ENCODE measurements around the gene ARL5A.

ARL5A gene

DNA sequence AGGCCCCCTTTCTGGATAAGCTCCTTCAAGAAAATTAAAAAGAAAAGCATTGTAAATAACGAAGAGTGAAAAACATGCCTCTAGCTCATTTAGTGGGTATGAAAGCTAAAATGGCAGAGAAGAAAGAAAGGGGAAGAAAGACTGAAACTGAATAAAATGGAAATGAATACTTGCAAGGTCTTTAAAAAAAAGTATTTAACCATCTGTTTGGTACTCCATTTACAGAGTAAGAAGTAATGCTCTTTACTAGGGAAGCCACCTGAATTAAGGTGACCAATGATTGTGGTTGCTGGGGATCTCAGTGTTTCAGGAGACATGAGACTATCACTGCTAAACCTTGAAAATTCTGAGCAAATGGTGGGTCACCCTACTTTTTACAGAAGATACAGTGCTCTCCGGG, 17.7 kb upstream of the ARL5A start:
- TF ChIP-seq ZNF274 (IDR thresholded peaks at IDR 0.05; ENCODE audit: low read depth, low read length) = no peak
- H3K4me3 ChIP-seq (ENCODE audit: low read length) = no peak overlapping the region

DNA sequence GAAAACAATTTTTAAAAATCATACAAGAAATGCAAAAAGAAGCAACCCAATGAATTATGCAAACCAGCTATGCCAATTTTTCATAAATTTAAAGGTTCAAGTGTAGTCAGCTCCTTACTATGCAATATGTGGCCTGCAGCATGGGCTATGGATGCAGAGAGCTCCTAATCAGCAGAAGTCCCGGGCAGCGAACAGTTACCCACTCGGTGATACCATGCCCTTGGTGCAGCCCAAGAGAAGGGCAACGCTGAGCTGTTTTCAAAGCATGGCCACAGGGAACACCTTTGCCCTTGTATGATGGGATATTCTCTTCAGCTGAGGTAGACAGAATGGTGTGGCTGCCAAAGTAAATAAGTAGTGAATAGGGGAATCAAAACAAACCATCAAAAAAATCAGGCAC, 17.3 kb upstream of the ARL5A start:
- TF ChIP-seq ZNF274 (IDR thresholded peaks at IDR 0.05; ENCODE audit: low read depth, low read length) = no peak
- H3K4me3 ChIP-seq (ENCODE audit: low read length) = no peak overlapping the region; the same call in 1 of the 2 replicates

DNA sequence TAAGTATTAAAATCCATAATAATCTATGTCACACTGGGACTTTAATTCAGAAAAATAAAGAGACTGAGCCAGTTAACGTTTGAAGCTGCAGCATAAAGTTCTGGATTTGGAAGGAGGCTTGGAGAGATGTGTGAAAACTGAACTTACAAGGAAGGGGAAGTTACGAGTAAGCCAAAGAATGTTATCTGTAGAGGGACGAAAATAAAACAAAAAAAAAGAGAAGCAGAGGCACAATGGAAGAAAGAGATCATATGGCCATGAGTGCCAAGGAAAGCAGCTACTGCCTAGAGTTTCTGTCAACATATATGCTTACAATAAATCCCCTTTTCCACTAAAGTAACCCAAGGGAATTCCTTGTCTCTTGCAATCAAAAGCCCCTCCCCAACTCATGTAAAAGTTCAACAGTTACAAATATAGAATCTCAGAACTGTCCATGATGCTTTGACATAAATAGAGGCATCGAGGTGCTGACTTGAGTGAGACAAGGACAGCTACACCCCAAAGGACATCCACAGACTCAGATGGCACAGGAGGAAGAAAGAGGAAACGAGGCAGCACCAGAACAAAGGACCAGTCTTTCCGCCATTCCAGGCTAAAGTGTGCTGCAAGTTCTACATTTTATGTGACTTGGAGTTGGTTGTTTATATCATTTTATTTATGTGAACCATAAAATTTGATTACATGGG, 16.1 kb upstream of the ARL5A start:
- no peak for TF ChIP-seq ZNF274 (IDR thresholded peaks at IDR 0.05; ENCODE audit: low read depth, low read length)
- H3K4me3 ChIP-seq (ENCODE audit: low read length) = no peak overlapping the region

DNA sequence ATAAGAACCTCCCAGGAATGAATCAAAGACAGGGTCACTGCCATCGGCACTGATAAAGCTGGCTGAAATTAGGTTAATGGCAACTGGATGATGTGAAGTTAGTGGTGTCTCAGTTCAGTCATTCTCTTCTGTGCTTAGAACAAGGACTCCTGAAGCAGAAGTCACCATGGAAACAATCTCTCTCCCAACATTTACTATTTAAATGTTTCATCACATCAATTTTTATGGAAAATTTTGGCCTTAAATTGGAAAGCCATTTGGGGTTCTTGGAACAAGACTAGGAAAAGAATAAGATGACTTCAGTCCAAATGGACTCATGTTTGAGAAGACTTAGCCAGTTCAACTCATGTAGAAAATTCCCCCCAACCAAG, 15.5 kb upstream of the ARL5A start:
- H3K4me3 ChIP-seq (ENCODE audit: low read length) = no peak overlapping the region; the same call in 1 of the 2 replicates
- TF ChIP-seq ZNF274 (IDR thresholded peaks at IDR 0.05; ENCODE audit: low read depth, low read length) = no peak

DNA sequence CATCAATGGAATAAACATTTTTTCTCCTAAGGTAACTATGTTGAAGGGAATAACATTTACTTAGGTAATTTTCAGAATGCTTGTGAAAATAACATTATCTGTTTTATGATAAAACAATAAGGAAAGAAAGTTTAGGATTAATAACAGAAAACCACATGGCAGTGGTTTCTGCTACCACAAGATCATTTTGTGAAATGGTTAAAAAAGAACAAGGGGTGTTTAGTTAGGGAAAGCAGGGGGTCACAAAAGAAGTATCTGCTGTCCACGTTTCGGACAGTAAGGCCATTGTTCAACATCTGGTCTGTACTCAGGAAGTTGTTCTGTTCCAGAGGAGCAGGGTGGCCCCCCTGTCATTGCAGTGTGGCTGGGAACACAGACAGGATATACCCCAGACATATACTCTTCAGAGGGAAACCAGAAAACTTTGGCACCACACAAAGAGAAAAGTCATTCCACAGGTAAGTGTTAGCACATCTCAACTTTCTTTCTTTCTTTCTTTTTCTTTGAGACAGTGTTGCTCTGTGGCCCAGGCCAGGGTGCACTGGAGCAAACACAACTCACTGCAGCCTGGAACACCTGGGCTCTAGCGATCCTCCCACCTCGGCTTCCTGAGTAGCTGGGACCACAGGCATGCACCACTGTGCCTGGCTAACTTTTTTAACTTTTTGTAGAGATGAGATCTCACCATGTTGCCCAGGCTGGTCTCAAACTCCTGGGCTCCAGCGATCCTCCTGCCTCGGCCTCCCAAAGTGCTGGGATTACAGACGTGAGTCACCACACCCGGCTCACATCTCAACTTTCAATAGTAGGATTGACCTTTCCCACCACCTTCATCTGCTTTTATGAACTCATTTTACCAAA, 14.8 kb upstream of the ARL5A start:
- TF ChIP-seq ZNF274 (IDR thresholded peaks at IDR 0.05; ENCODE audit: low read depth, low read length) = no peak
- H3K4me3 ChIP-seq (ENCODE audit: low read length) = no peak overlapping the region; the same call in 1 of the 2 replicates

DNA sequence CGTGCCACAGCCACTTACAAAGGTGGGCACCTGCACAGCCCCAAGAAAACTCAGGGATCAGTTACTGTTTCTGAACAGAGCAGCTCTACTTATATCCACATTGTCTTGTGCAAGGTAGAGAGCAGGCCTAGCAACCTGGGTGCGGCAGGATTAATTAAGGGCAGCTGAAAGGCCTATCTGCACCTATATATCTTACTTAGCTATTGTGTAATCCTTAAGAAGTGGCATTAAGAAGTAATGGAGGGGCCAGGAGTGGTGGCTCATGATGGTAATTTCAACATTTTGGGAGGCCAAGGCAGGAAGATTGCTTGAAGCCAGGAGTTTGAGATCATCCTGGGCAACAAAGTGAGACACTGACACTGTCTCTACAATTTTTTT, 12.8 kb upstream of the ARL5A start:
- peak overlapping the region; percentile 37; the same call in 1 of the 2 replicates for H3K4me3 ChIP-seq (ENCODE audit: low read length)
- TF ChIP-seq ZNF274 (IDR thresholded peaks at IDR 0.05; ENCODE audit: low read depth, low read length) = no peak

DNA sequence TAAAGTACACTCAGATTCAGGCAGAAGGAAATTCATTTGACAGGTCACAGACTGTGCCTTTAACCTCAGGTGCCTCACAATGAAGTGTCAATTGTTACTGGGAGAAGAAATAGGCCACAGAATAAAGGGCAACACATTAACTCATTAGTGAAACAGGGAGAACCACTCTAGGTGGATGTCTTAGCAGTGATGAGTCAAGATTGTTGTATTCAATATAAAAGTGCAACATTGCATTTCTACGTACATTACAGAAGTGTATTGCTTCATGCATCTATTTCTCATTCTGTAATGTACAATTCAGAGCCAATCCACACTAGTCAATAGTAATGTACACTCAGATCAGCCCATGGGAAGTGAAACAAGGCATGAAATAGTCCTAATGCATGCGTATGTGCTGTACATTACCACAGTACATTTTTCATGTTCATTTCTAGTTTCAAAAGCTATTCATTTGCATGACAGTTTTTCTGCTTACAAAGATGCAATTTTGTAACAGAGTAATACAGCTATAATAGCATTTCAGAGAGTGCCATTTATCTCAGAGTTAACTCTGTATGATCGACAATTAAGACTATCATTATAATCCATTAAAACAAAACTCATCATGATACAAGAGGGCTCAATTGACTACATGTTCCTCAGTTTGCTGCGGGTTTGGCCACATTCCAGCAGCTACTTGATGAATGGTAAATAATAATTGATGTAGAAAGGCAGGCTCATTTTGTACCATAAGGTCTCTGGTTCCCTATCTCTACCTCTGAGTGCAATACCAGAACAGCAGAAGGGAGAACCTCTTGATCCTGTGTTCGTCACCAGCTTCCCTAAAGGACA, 12.2 kb upstream of the ARL5A start:
- no peak for TF ChIP-seq ZNF274 (IDR thresholded peaks at IDR 0.05; ENCODE audit: low read depth, low read length)
- H3K4me3 ChIP-seq (ENCODE audit: low read length) = peak overlapping the region; percentile 37; the same call in 1 of the 2 replicates

DNA sequence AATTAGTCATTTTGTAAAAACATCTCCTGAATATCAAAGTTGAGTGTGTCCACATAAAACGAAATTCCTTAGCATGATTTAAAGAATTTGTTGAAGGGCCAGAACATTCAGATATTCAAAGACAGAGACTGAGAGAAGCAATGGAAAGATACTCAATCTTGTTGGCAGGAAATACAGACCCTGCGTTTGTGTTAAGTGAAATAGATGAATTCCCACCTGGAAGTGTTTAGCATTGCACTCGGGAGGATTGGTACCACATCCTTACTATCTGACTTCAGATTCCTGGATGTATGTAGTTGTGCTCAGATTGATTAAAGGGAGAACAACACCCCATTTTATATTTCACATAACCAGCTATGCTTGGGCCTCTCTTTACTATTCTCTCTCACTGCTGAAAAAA, 9.7 kb upstream of the ARL5A start:
- H3K4me3 ChIP-seq (ENCODE audit: low read length) = no peak overlapping the region
- no peak for TF ChIP-seq ZNF274 (IDR thresholded peaks at IDR 0.05; ENCODE audit: low read depth, low read length)

DNA sequence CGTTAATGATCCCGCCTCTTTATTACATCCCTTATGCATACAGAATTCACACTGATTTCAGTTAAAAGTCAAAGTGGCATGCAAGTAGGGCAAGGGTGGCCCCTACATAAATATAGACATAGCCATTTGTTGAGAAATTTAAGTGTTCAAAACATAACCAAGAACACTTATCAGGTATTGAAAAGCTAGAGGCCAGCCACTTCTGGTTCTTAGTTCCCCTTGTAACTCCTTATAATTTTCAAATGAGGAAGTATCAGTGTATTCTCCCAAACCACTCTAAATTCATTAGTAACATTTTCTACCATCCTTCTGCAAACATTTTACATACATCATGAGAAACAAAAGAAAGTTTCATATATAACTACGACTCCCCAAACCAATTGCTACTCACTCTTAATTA, 5.8 kb upstream of the ARL5A start:
- TF ChIP-seq ZNF274 (IDR thresholded peaks at IDR 0.05; ENCODE audit: low read depth, low read length) = no peak
- no peak overlapping the region for H3K4me3 ChIP-seq (ENCODE audit: low read length)

DNA sequence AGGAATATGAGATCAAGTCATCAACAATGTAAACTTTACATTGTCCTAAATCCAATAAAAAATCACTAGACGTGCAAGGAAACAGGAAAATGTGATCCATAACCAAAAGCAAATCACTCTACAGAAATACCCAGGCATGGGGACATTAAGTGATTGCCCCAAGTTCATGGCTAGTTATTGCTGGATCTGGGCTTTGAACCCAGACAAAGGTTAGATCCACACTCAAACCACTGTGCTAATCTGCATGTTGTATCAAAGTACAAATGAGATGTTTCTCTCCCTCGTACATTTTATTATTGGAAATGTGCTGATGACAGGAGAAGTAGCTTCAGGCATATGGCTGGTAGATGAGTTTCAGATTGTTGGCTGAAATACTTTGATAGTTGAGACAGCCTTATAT, 2.7 kb upstream of the ARL5A start:
- TF ChIP-seq ZNF274 (IDR thresholded peaks at IDR 0.05; ENCODE audit: low read depth, low read length) = no peak

DNA sequence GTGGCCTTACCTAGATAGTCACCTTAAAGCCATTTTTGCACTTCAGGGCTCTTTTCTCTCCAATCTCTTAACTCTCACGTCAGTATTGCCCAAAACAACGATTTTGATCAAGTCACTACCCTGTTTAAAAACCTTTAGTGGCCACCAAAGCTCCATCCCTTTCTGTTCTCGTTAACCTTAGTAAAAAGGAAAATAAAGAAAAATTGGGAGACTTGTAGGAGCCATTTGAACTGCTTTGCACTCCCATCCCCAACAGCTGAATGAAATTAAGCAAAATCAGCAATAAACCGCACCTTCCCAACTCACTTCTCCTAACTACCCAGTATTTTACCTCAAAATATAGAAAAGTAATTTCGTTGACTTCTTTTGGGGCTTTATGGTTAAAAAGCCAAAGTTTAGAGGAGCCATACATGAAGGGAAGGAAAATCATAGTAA, 686 bp upstream of the ARL5A start:
- TF ChIP-seq ZNF274 (IDR thresholded peaks at IDR 0.05; ENCODE audit: low read depth, low read length) = no peak

More for the DNA sequence above, 2.7 kb upstream of the ARL5A start:
- H3K4me3 ChIP-seq (ENCODE audit: low read length) = no peak overlapping the region

DNA sequence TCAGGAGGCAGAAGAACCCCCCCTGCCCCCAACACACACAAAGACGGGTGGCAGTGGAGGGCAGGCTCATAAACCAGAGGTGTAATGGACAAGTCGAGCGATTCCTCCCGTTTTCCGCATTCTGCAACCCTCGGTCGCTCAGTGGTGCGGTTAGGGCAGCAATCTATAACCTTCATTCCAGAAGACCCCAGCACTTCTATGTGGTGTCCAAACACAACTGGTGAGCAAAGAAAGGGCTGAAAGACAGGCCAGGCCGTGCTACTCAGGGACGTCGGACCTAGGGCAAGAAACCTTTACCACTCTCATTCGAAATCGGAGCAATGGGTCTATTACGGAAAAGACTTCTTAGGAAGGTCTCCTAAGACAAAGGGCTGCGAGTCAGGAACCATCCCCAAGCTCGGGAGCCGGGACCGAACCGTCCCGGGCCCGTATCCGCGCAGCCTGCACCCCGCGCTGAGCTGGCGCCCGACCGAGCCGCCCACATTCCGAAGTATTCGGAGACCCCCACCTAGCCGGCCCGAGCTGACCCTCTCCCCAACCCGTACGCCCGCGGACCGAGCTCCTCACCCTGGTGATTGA, 568 bp downstream of the ARL5A start:
- H3K4me3 ChIP-seq (ENCODE audit: low read length) = peak overlapping the region; percentile 84
- TF ChIP-seq ZNF274 (IDR thresholded peaks at IDR 0.05; ENCODE audit: low read depth, low read length) = no peak

More for the DNA sequence above, 686 bp upstream of the ARL5A start:
- peak overlapping the region; percentile 59; the same call in 1 of the 2 replicates for H3K4me3 ChIP-seq (ENCODE audit: low read length)

DNA sequence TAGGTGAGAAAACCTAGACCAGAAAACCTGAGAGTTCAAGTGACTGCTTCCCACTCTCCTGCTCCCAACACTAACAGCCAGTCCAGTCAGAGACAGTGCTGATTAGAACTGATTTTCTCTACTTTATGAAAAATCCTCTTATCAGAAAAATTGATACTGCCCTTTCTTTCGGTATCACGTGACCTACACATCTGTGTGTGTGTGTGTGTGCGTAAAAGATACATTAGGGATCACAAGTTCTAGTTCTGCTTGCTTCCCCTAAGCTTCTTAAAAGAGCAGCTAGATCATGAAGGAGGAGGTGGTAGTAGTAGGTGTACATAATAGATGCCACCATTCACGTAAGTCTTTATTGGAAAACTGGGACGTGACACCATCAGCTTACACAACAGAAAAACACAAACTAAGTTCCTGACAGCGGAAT, 1.5 kb downstream of the ARL5A start:
- TF ChIP-seq ZNF274 (IDR thresholded peaks at IDR 0.05; ENCODE audit: low read depth, low read length) = no peak
- H3K4me3 ChIP-seq (ENCODE audit: low read length) = peak overlapping the region; percentile 84

DNA sequence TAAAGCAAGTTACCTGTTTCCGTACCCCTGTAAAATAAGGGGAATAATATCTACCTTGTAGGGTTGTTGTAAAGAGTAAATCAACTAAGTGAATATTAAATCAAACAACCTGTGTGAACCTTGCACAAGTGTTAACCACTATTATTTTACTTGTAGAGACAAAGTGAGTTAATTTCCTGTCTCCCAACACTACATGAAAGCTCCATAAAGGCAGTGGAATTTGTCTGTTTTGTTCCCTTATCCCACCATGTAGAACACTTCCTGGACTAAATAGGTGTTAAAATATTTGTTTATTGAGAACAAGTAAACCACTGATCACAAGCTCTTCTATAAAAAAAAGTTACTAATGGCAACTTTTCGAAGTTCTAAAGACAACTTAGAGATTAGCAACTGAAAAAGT, 3.3 kb downstream of the ARL5A start:
- H3K4me3 ChIP-seq (ENCODE audit: low read length) = no peak overlapping the region
- TF ChIP-seq ZNF274 (IDR thresholded peaks at IDR 0.05; ENCODE audit: low read depth, low read length) = no peak

All from GM08714 (cell line).